Neural crest cell (in vitro differentiated cells): ENCODE results near the gene ZNF576. TPM values are rescaled to one million over a fixed set of nuclear protein-coding genes. Genes with fewer than 3 reads are reported as not detected.

Experiments
- DNase-seq: peaks from one replicate; pipeline ENCODE4 v3.0.0; 2021; ENCODE audit warnings: low read depth, mixed read lengths, low spot score
- H3K27ac Mint-ChIP-seq: one replicate; pipeline ENCODE4 v1.8.0; 2021; ENCODE audit warnings: mild to moderate bottlenecking, mixed read lengths; ENCODE audit not compliant: unreplicated experiment
- H3K27me3 Mint-ChIP-seq: 2 replicates; pipeline ENCODE4 v1.8.0; 2021; ENCODE audit warnings: low read depth, mild to moderate bottlenecking, mixed read lengths
- H3K36me3 Mint-ChIP-seq: 2 replicates; pipeline ENCODE4 v1.8.0; 2021; ENCODE audit warnings: low read depth, mild to moderate bottlenecking, mixed read lengths
- H3K4me1 Mint-ChIP-seq: 2 replicates; pipeline ENCODE4 v1.8.0; 2021; ENCODE audit warnings: mixed read lengths
- H3K4me3 Mint-ChIP-seq: one replicate; pipeline ENCODE4 v1.8.0; 2021; ENCODE audit warnings: mild to moderate bottlenecking, mixed read lengths
- H3K9me3 Mint-ChIP-seq: 2 replicates; pipeline ENCODE4 v1.8.0; 2021; ENCODE audit warnings: mixed read lengths
- CTCF ChIP-seq: fragments of 200-600 bp; sonication (generic); conservative IDR thresholded peaks from 2 replicates; pipeline ENCODE4 v1.5.0; 2021; ENCODE audit warnings: antibody characterized with exemption, mild to moderate bottlenecking
- total RNA-seq: library from RNA; stranded (reverse); gene quantifications from 2 replicates; pipeline ENCODE4 v1.2.1, GENCODE V29; 2021

Gene ZNF576
- total RNA-seq, 1 donor from 2014 or later = 18.3 TPM

GRCh38 chr19:43575955-43576878 lies 20.2 kb upstream of the ZNF576 start:
- no peak for TF ChIP-seq CTCF
- peak overlapping the region; percentile 97 for H3K27ac Mint-ChIP-seq
- peak overlapping the region; percentile 69 for H3K4me3 Mint-ChIP-seq
- no peaks in the 10 kb centered on the region for H3K36me3 Mint-ChIP-seq
- H3K27me3 Mint-ChIP-seq = no peaks in the 10 kb centered on the region
- DNase-seq = no peak
- peaks cover 59% of the 10 kb centered on the region for H3K4me1 Mint-ChIP-seq
- no peaks in the 10 kb centered on the region for H3K9me3 Mint-ChIP-seq

GRCh38 chr19:43578787-43579186 lies 17.6 kb upstream of the ZNF576 start:
- DNase-seq = no peak
- Mint-ChIP-seq H3K36me3 (no peaks in the 10 kb centered on the region), H3K4me3 (peak overlapping the region; percentile 80), H3K27me3 (no peaks in the 10 kb centered on the region), H3K9me3 (no peaks in the 10 kb centered on the region), H3K4me1 (peaks cover 59% of the 10 kb centered on the region), H3K27ac (no peak overlapping the region)
- TF ChIP-seq CTCF = no peak

GRCh38 chr19:43581467-43581866 lies 14.9 kb upstream of the ZNF576 start:
- H3K36me3 Mint-ChIP-seq = peaks cover 3% of the 10 kb centered on the region
- H3K27me3 Mint-ChIP-seq = no peaks in the 10 kb centered on the region
- no peaks in the 10 kb centered on the region for H3K9me3 Mint-ChIP-seq
- peak overlapping the region; percentile 96 for H3K4me3 Mint-ChIP-seq
- peak overlapping the region; percentile 95 for H3K27ac Mint-ChIP-seq
- TF ChIP-seq CTCF = no peak
- H3K4me1 Mint-ChIP-seq = peaks cover 49% of the 10 kb centered on the region
- no peak for DNase-seq

- Mint-ChIP-seq H3K36me3 (peaks cover 5% of the 10 kb centered on the region), H3K4me3 (peak overlapping the region; percentile 74), H3K27ac (no peak overlapping the region), H3K9me3 (no peaks in the 10 kb centered on the region), H3K4me1 (peaks cover 40% of the 10 kb centered on the region), H3K27me3 (no peaks in the 10 kb centered on the region)
- DNase-seq = no peak
- no peak for TF ChIP-seq CTCF
These were observed 13.9 kb upstream of the ZNF576 start for GRCh38 chr19:43582495-43582894.

- H3K4me1 Mint-ChIP-seq = peaks cover 32% of the 10 kb centered on the region
- H3K9me3 Mint-ChIP-seq = no peaks in the 10 kb centered on the region
- H3K4me3 Mint-ChIP-seq = peak overlapping the region; percentile 25
- DNase-seq = no peak
- no peak for TF ChIP-seq CTCF
- H3K27me3 Mint-ChIP-seq = no peaks in the 10 kb centered on the region
- peak overlapping the region; percentile 91 for H3K27ac Mint-ChIP-seq
- H3K36me3 Mint-ChIP-seq = peaks cover 8% of the 10 kb centered on the region
These were observed 11.9 kb upstream of the ZNF576 start for GRCh38 chr19:43584484-43584883.
